ENCODE data around the gene WFDC11.
"Not testable (repeated sequence)": the region's sequence is repeated elsewhere in the genome, so short reads cannot be mapped to it uniquely, and the experiment has no call there.

DNA sequence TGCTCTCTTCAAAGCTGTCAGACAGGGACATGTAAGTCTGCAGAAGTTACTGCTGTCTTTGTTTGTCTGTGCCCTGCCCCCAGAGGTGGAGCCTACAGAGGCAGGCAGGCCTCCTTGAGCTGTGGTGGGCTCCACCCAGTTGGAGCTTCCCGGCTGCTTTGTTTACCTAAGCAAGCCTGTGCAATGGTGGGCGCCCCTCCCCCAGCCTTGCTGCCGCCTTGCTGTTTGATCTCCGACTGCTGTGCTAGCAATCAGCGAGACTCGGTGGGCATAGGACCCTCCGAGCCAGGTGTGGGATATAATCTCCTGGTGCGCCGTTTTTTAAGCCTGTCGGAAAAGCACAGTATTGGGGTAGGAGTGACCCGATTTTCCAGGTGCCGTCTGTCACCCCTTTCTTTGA is 23.3 kb upstream of the WFDC11 start:
- TF ChIP-seq, protein P1, sequence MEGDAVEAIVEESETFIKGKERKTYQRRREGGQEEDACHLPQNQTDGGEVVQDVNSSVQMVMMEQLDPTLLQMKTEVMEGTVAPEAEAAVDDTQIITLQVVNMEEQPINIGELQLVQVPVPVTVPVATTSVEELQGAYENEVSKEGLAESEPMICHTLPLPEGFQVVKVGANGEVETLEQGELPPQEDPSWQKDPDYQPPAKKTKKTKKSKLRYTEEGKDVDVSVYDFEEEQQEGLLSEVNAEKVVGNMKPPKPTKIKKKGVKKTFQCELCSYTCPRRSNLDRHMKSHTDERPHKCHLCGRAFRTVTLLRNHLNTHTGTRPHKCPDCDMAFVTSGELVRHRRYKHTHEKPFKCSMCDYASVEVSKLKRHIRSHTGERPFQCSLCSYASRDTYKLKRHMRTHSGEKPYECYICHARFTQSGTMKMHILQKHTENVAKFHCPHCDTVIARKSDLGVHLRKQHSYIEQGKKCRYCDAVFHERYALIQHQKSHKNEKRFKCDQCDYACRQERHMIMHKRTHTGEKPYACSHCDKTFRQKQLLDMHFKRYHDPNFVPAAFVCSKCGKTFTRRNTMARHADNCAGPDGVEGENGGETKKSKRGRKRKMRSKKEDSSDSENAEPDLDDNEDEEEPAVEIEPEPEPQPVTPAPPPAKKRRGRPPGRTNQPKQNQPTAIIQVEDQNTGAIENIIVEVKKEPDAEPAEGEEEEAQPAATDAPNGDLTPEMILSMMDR (IDR thresholded peaks at IDR 0.05), result not testable (repeated sequence)
- TF ChIP-seq POLR2A (IDR thresholded peaks at IDR 0.05), result not testable (repeated sequence)
